DND-41 (cell line): ENCODE data around the gene CBX4.

ENCODE experiments used
- ATAC-seq: fragments of 200-7000 bp; cut with Tn5 transposase; 3 replicates; pipeline ENCODE4 v1.9.1; 2021; ENCODE audit warnings: low read depth; ENCODE audit not compliant: insufficient read depth
- DNase-seq: peaks from one replicate; pipeline ENCODE4 v3.0.0-alpha.2; 2020
- H2AFZ ChIP-seq: 2 replicates; pipeline ENCODE4 v1.6.0; 2012; ENCODE audit warnings: low read depth, low read length
- H3K27ac ChIP-seq: 2 replicates; pipeline ENCODE4 v1.5.1; 2012; ENCODE audit warnings: low read length, inconsistent platforms
- H3K27me3 ChIP-seq: fragments of 200-600 bp; sonication (generic); 2 replicates; pipeline ENCODE4 v1.6.0; 2012; ENCODE audit warnings: low read length, mild to moderate bottlenecking, inconsistent platforms; ENCODE audit not compliant: insufficient read depth, poor library complexity
- H3K36me3 ChIP-seq: 2 replicates; pipeline ENCODE4 v1.5.1; 2012; ENCODE audit warnings: low read length, inconsistent platforms; ENCODE audit not compliant: insufficient read depth
- H3K4me1 ChIP-seq: 2 replicates; pipeline ENCODE4 v1.5.1; 2012; ENCODE audit warnings: mild to moderate bottlenecking, low read length; ENCODE audit not compliant: insufficient read depth
- H3K4me2 ChIP-seq: 2 replicates; pipeline ENCODE4 v1.6.0; 2012; ENCODE audit warnings: mild to moderate bottlenecking, moderate library complexity, low read length, inconsistent platforms; ENCODE audit not compliant: insufficient read depth
- H3K4me3 ChIP-seq, 2 experiments: fragments of 200-600 bp in 1 of 2; shearing (Covaris generic) in 1 of 2; 2 replicates each; pipeline ENCODE4 v1.5.1; 2012 to 2016; ENCODE audit warnings: inconsistent platforms in 2 of 2, low read length in 2 of 2, mild to moderate bottlenecking in 2 of 2, low read depth in 1 of 2, moderate library complexity in 1 of 2
- H3K79me2 ChIP-seq: 2 replicates; pipeline ENCODE4 v1.6.0; 2012; ENCODE audit warnings: low read length, inconsistent platforms; ENCODE audit not compliant: insufficient read depth
- H3K9ac ChIP-seq: 2 replicates; pipeline ENCODE4 v1.6.0; 2012; ENCODE audit warnings: low read depth, mild to moderate bottlenecking, inconsistent platforms, low read length, moderate library complexity
- H3K9me3 ChIP-seq: 2 replicates; pipeline ENCODE4 v1.5.1; 2012; ENCODE audit warnings: low read length, moderate library complexity, mild to moderate bottlenecking, inconsistent platforms; ENCODE audit not compliant: insufficient read depth, severe bottlenecking
- H4K20me1 ChIP-seq: 2 replicates; pipeline ENCODE4 v1.6.0; 2012; ENCODE audit warnings: low read length; ENCODE audit not compliant: insufficient read depth
- EZH2 ChIP-seq: IDR thresholded peaks from 3 replicates; pipeline ENCODE4 v1.6.1; 2012; ENCODE audit warnings: borderline replicate concordance, low read depth, mild to moderate bottlenecking, moderate library complexity, low read length, inconsistent platforms; ENCODE audit not compliant: severe bottlenecking
- TF ChIP-seq, protein P1 (sequence below): IDR thresholded peaks from 2 replicates; pipeline ENCODE4 v1.5.1; 2012; ENCODE audit warnings: borderline replicate concordance, low read length, moderate library complexity, mild to moderate bottlenecking; ENCODE audit not compliant: poor library complexity, severe bottlenecking; ENCODE audit errors: extremely low read depth

The CBX4 gene

DNA sequence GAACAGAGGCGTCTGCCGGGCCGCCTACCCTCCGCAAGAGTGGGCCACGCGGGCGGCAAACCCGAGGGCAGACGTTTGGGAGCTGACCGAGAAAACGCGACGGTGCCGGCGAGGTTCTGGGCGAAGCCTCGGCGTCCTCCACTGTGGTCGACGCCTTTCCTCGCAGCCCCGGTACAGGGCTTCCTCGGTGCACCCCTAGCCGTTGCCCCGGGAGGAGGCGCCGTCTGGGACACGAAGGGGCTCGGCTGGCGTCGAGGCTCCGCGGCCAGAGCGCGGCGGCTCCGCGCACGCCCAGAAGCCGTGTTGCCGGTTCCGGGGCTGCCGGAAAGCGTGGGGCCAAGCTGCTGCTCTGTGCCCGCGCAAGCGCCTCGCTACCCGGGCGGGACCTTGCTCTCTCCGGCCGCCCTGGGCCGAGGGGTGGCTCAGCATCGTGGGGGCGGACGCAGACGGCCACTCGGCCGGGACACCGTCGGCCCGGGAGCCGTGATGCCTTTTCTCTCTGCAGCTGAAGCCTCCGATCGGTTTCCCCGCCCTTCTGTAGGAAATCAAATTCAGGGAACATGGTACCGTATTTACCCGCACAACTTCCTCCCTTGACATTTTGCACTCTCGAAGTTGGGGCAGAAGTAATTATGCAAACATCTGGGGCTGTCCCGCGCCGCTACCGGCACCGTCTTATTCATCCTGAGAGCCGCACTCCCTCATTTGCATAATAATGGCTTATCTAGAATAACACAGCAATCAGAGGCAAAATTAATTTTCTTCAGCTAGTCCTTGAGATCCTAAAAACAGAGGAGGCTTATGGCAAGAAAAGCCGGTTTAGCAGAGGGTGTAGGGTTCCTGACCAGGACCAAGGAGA lies 35.0 kb downstream of the CBX4 start:
- peak overlapping the region; percentile 74 for H2AFZ ChIP-seq
- H4K20me1 ChIP-seq, result no peaks in the 10 kb centered on the region
- H3K27me3 ChIP-seq, result peaks cover 42% of the 10 kb centered on the region
- peak overlapping the region; percentile 71 for H3K27ac ChIP-seq
- H3K9me3 ChIP-seq, result no peaks in the 10 kb centered on the region
- H3K4me2 ChIP-seq, result peak overlapping the region; percentile 78
- peak overlapping the region; percentile 57 for H3K9ac ChIP-seq
- TF ChIP-seq, protein P1, sequence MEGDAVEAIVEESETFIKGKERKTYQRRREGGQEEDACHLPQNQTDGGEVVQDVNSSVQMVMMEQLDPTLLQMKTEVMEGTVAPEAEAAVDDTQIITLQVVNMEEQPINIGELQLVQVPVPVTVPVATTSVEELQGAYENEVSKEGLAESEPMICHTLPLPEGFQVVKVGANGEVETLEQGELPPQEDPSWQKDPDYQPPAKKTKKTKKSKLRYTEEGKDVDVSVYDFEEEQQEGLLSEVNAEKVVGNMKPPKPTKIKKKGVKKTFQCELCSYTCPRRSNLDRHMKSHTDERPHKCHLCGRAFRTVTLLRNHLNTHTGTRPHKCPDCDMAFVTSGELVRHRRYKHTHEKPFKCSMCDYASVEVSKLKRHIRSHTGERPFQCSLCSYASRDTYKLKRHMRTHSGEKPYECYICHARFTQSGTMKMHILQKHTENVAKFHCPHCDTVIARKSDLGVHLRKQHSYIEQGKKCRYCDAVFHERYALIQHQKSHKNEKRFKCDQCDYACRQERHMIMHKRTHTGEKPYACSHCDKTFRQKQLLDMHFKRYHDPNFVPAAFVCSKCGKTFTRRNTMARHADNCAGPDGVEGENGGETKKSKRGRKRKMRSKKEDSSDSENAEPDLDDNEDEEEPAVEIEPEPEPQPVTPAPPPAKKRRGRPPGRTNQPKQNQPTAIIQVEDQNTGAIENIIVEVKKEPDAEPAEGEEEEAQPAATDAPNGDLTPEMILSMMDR, result no peak
- TF ChIP-seq EZH2, result peak; percentile 14
- H3K79me2 ChIP-seq, result peaks cover 8% of the 10 kb centered on the region
- H3K36me3 ChIP-seq, result no peaks in the 10 kb centered on the region
- H3K4me1 ChIP-seq, result peaks cover 55% of the 10 kb centered on the region
- ATAC-seq (peak; percentile 81), DNase-seq (peak; percentile 75)
- peak overlapping the region; percentile 16 to 58; a peak in 3 of 4 replicates for H3K4me3 ChIP-seq

DNA sequence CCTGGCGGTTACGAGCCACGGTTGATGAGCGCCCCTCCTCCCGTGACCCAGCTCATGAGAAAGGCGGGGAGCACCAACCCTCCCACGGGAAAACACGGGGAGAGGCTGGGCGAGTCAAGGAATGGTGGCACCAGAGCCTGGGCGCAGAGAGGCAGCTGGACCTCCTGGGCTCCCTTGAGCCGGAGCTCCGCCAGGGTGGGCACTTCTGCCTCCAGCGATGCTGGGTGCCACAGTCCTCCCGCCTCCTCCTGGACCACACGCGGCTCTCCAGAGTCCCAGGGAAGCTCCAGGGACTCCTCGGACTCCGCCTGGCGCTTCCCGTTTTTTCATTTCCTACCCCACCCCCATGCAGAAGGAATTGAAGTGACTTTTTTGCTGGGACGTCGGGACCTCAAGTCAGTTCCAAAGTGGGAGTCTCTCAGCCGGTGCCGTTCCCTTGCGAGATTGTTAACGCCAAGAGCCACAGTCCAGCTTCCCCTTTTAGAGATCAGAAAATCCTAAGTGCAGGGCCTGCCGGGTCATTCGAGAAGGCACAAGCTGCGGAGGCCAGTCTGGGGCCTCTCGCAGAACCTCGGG lies 35.7 kb downstream of the CBX4 start:
- peak overlapping the region; percentile 74 for H2AFZ ChIP-seq
- peak overlapping the region; percentile 71 for H3K27ac ChIP-seq
- H3K27me3 ChIP-seq, result peaks cover 43% of the 10 kb centered on the region
- peak overlapping the region; percentile 57 for H3K9ac ChIP-seq
- H3K4me2 ChIP-seq, result peak overlapping the region; percentile 78
- no peaks in the 10 kb centered on the region for H3K9me3 ChIP-seq
- H4K20me1 ChIP-seq, result no peaks in the 10 kb centered on the region
- TF ChIP-seq EZH2, result no peak
- TF ChIP-seq, protein P1, result no peak
- H3K36me3 ChIP-seq, result no peaks in the 10 kb centered on the region
- no peak for DNase-seq
- peaks cover 55% of the 10 kb centered on the region for H3K4me1 ChIP-seq
- peak overlapping the region; percentile 13 to 58; a peak in 3 of 4 replicates for H3K4me3 ChIP-seq
- ATAC-seq, result no peak
- peaks cover 8% of the 10 kb centered on the region for H3K79me2 ChIP-seq

DNA sequence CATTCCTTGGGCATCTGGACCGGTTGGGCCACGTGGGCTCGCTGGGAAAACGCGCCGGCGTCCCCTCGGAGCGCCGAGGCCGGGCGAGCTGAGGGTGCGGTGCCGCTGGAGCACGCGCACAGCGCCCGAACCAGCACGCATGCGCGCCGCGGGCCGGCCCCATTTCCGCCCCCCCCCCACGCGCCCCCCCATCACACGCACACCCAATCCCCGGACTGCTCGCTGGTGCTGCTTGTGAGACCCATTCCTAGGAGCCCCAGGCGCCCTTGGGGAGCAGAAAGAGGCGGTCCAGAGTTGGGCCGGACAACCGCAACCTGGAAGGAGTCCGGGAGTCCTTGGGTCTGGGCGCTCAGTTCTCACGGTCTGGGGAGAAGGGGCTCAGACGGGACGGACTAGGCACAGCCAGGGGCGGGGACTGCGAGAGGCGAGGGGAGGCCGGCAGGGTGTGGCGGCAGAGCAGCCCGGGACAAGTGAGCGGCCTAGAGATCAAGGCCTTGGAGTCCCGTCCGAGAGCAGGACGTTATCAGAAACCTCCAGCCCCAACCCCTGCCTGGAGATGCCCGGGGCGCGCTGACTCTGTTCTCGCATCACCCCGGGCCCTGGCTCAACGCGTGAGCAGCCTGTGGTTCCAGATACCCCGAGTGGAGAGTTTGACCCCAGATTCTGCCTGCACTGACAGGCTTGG lies 36.4 kb downstream of the CBX4 start:
- no peak overlapping the region for H2AFZ ChIP-seq
- TF ChIP-seq, protein P1, result no peak
- no peak for TF ChIP-seq EZH2
- peak overlapping the region; percentile 57 for H3K9ac ChIP-seq
- H3K4me2 ChIP-seq, result peak overlapping the region; percentile 78
- H4K20me1 ChIP-seq, result no peaks in the 10 kb centered on the region
- no peaks in the 10 kb centered on the region for H3K36me3 ChIP-seq
- H3K27ac ChIP-seq, result no peak overlapping the region
- peaks cover 43% of the 10 kb centered on the region for H3K27me3 ChIP-seq
- peaks cover 8% of the 10 kb centered on the region for H3K79me2 ChIP-seq
- ATAC-seq (no peak), DNase-seq (no peak)
- no peaks in the 10 kb centered on the region for H3K9me3 ChIP-seq
- H3K4me3 ChIP-seq, result peak overlapping the region in 1 of 2 experiments; percentile 58; a peak in 2 of 4 replicates
- H3K4me1 ChIP-seq, result peaks cover 61% of the 10 kb centered on the region
